ENCODE results near the gene RNF14. TPM values are rescaled to one million over a fixed set of nuclear protein-coding genes. Genes with fewer than 3 reads are reported as not detected.

Gene RNF14
- total and polyA plus RNA-seq, 9 of the 15 experiments (the other 6 are each of a cell fraction or from before 2014, with no cell fraction given), result 36.3 to 140 (median 75.1) TPM

DNA sequence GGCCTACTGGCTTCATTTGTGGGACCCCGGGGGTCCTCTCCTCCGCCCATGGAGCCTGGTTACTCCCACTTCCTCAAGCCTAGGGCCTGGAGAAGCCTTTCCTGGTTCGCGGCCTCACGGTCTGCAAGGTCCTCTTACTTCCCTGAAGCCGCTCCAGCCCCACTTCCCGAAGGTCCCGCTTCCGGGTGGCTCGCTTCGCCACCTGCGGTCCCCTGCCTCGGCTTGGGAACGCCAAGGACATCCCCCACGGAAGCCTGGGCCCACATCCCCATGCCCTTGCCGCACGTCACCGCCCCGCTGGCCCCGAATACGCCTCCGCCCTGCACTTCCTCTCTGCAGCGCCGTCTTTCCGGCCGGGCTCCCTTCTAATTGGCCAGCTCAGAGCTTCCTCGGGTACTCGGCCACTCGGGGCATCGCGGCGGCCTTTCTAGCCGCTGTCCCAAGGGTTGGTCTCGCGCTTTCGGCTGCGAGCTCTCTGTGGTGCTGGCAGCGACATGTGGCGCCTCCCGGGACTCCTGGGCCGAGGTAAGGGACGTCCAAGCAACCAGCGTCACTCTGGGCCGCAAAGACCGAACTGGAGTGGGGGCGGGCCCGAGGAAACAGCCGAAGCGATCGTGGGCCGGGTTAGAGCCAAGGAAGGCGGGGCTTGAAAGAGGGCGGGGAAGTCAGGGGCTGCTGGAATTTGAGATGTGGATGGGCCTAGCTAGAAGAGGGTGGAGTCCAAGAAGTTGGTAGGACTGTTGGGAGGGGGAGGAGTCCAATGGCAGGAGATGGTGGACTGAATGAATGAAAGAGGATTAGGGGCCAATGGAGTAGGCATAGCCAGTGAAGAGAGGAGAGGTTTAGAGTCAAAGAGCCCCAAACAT is 45.2 kb upstream of the RNF14 start, which contains the start of gene DELE1 (continued):
- TF ChIP-seq, protein P1, sequence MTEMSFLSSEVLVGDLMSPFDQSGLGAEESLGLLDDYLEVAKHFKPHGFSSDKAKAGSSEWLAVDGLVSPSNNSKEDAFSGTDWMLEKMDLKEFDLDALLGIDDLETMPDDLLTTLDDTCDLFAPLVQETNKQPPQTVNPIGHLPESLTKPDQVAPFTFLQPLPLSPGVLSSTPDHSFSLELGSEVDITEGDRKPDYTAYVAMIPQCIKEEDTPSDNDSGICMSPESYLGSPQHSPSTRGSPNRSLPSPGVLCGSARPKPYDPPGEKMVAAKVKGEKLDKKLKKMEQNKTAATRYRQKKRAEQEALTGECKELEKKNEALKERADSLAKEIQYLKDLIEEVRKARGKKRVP (CRISPR knock-in tag; IDR thresholded peaks at IDR 0.05), result no peak
- TF ChIP-seq, protein P2, sequence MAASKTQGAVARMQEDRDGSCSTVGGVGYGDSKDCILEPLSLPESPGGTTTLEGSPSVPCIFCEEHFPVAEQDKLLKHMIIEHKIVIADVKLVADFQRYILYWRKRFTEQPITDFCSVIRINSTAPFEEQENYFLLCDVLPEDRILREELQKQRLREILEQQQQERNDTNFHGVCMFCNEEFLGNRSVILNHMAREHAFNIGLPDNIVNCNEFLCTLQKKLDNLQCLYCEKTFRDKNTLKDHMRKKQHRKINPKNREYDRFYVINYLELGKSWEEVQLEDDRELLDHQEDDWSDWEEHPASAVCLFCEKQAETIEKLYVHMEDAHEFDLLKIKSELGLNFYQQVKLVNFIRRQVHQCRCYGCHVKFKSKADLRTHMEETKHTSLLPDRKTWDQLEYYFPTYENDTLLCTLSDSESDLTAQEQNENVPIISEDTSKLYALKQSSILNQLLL (CRISPR knock-in tag; IDR thresholded peaks at IDR 0.05; ENCODE audit: borderline replicate concordance), result no peak
- TF ChIP-seq, protein P3, sequence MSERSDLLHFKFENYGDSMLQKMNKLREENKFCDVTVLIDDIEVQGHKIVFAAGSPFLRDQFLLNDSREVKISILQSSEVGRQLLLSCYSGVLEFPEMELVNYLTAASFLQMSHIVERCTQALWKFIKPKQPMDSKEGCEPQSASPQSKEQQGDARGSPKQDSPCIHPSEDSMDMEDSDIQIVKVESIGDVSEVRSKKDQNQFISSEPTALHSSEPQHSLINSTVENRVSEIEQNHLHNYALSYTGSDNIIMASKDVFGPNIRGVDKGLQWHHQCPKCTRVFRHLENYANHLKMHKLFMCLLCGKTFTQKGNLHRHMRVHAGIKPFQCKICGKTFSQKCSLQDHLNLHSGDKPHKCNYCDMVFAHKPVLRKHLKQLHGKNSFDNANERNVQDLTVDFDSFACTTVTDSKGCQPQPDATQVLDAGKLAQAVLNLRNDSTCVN (CRISPR knock-in tag; IDR thresholded peaks at IDR 0.05), result 0 out of 2 replicates have a peak, but pooled peaks have one; percentile 26
- TF ChIP-seq SUPT5H (IDR thresholded peaks at IDR 0.05) (peak; percentile 98), ZFP1 (CRISPR knock-in tag; IDR thresholded peaks at IDR 0.05) (no peak), L3MBTL2 (IDR thresholded peaks at IDR 0.05) (peak; percentile 77), ZMIZ1 (IDR thresholded peaks at IDR 0.05; ENCODE audit: low read depth in 2 of 2, low read length in 2 of 2) (0 out of 4 replicates have a peak, but pooled peaks of 1 of the 2 experiments have one; percentile 6), MNT (conservative IDR thresholded peaks at IDR 0.05) (peak; percentile 64 to 77), RHOXF2B (CRISPR knock-in tag; conservative IDR thresholded peaks at IDR 0.05) (0 out of 2 replicates have a peak, but pooled peaks have one; percentile 6), ZNF449 (CRISPR knock-in tag; IDR thresholded peaks at IDR 0.05) (no peak)

All from K562 (cell line).